ENCODE measurements around the gene ADIRF. TPM values are rescaled to one million over a fixed set of nuclear protein-coding genes. Genes with fewer than 3 reads are reported as not detected.
A peak's percentile ranks its signal among the peaks of the same experiment; 100 is the strongest.

The ADIRF gene
- total RNA-seq, 1 donor from 2014 or later, result not detected

GRCh38 chr10:86958901-86959736 is 9.2 kb upstream of the ADIRF start:
- DNase-seq (ENCODE audit: low read depth, low spot score), result no peak
- no peak for TF ChIP-seq CTCF (conservative IDR thresholded peaks at IDR 0.05)
- Mint-ChIP-seq H3K27ac (ENCODE audit: unreplicated experiment) (peak overlapping the region; percentile 19), H3K4me1 (peaks cover 32% of the 10 kb centered on the region), H3K27me3 (ENCODE audit: low read depth) (no peaks in the 10 kb centered on the region), H3K36me3 (ENCODE audit: low read depth) (peaks cover 1% of the 10 kb centered on the region), H3K9me3 (peaks cover 1% of the 10 kb centered on the region), H3K4me3 (peak overlapping the region; percentile 19)

- DNase-seq (ENCODE audit: low read depth, low spot score), result no peak
- no peak for TF ChIP-seq CTCF (conservative IDR thresholded peaks at IDR 0.05)
- Mint-ChIP-seq H3K4me1 (peaks cover 27% of the 10 kb centered on the region), H3K9me3 (no peaks in the 10 kb centered on the region), H3K4me3 (no peak overlapping the region), H3K27ac (ENCODE audit: unreplicated experiment) (no peak overlapping the region), H3K36me3 (ENCODE audit: low read depth) (no peaks in the 10 kb centered on the region), H3K27me3 (ENCODE audit: low read depth) (no peaks in the 10 kb centered on the region)
These were observed 8.6 kb upstream of the ADIRF start for GRCh38 chr10:86959737-86960002.

GRCh38 chr10:86960003-86960862 is 8.0 kb upstream of the ADIRF start:
- TF ChIP-seq CTCF (conservative IDR thresholded peaks at IDR 0.05), result peak; percentile 81
- no peaks in the 10 kb centered on the region for H3K9me3 Mint-ChIP-seq
- peaks cover 24% of the 10 kb centered on the region for H3K4me1 Mint-ChIP-seq
- H3K4me3 Mint-ChIP-seq, result peak overlapping the region; percentile 56
- no peaks in the 10 kb centered on the region for H3K36me3 Mint-ChIP-seq (ENCODE audit: low read depth)
- peak overlapping the region; percentile 96 for H3K27ac Mint-ChIP-seq (ENCODE audit: unreplicated experiment)
- peak; percentile 48 for DNase-seq (ENCODE audit: low read depth, low spot score)
- H3K27me3 Mint-ChIP-seq (ENCODE audit: low read depth), result no peaks in the 10 kb centered on the region

- no peak for TF ChIP-seq CTCF (conservative IDR thresholded peaks at IDR 0.05)
- Mint-ChIP-seq H3K27ac (ENCODE audit: unreplicated experiment) (peak overlapping the region; percentile 96), H3K36me3 (ENCODE audit: low read depth) (no peaks in the 10 kb centered on the region), H3K4me1 (peaks cover 27% of the 10 kb centered on the region), H3K4me3 (peak overlapping the region; percentile 56), H3K27me3 (ENCODE audit: low read depth) (no peaks in the 10 kb centered on the region), H3K9me3 (no peaks in the 10 kb centered on the region)
- DNase-seq (ENCODE audit: low read depth, low spot score), result no peak
These were observed 7.3 kb upstream of the ADIRF start for GRCh38 chr10:86960863-86961434.

- Mint-ChIP-seq H3K4me1 (peaks cover 29% of the 10 kb centered on the region), H3K27me3 (ENCODE audit: low read depth) (no peaks in the 10 kb centered on the region), H3K27ac (ENCODE audit: unreplicated experiment) (peak overlapping the region; percentile 88), H3K9me3 (no peaks in the 10 kb centered on the region), H3K36me3 (ENCODE audit: low read depth) (no peaks in the 10 kb centered on the region), H3K4me3 (no peak overlapping the region)
- DNase-seq (ENCODE audit: low read depth, low spot score), result no peak
- no peak for TF ChIP-seq CTCF (conservative IDR thresholded peaks at IDR 0.05)
These were observed 6.7 kb upstream of the ADIRF start for GRCh38 chr10:86961481-86962091.
